ENCODE results near the gene RIPOR3. TPM values are rescaled to one million over a fixed set of nuclear protein-coding genes. Genes with fewer than 3 reads are reported as not detected.

RIPOR3 gene
- total and polyA plus RNA-seq, 4 donors, result 4.3 to 9.9 (median 7.7) TPM

- Histone ChIP-seq H3K27me3 (ENCODE audit: control insufficient read depth in 3 of 3, insufficient read depth in 3 of 3, low read length in 2 of 3) (no peaks in the 10 kb centered on the region), H3K27ac (ENCODE audit: low read depth in 1 of 2, low read length in 1 of 2) (no peak overlapping the region), H3K9me3 (ENCODE audit: control insufficient read depth in 4 of 4, insufficient read depth in 3 of 4, low read length in 3 of 4) (no peaks in the 10 kb centered on the region), H3K4me1 (ENCODE audit: control insufficient read depth in 5 of 5, insufficient read depth in 5 of 5, low read length in 5 of 5) (peaks cover 0 to 12% (median 2%) of the 10 kb centered on the region in 5 donors), H3K36me3 (ENCODE audit: control insufficient read depth in 4 of 4, insufficient read depth in 4 of 4, low read length in 4 of 4) (no peaks in the 10 kb centered on the region), H3K9ac (ENCODE audit: insufficient read depth in 1 of 2, low read length in 2 of 2) (no peak overlapping the region), H3K4me3 (no peak overlapping the region)
- WGBS, 2 donors, result 98 to 99% methylated on average over 4 of the region's 4 CpGs
- no peak for TF ChIP-seq CTCF (IDR thresholded peaks at IDR 0.05; ENCODE audit: control extremely low read depth, extremely low read depth)
- ATAC-seq (ENCODE audit: insufficient read depth, low FRiP score) (no peak), DNase-seq (no peak)
Measured at GRCh38 chr20:50719328-50719727, 28.0 kb upstream of the RIPOR3 start.

GRCh38 chr20:50717974-50718761, 26.8 kb upstream of the RIPOR3 start:
- Histone ChIP-seq H3K9me3 (ENCODE audit: control insufficient read depth in 4 of 4, insufficient read depth in 3 of 4, low read length in 3 of 4) (no peaks in the 10 kb centered on the region), H3K27ac (ENCODE audit: low read depth in 1 of 2, low read length in 1 of 2) (no peak overlapping the region), H3K4me3 (no peak overlapping the region), H3K9ac (ENCODE audit: insufficient read depth in 1 of 2, low read length in 2 of 2) (no peak overlapping the region), H3K27me3 (ENCODE audit: control insufficient read depth in 3 of 3, insufficient read depth in 3 of 3, low read length in 2 of 3) (no peaks in the 10 kb centered on the region), H3K4me1 (ENCODE audit: control insufficient read depth in 5 of 5, insufficient read depth in 5 of 5, low read length in 5 of 5) (peaks cover 0 to 5% (median 0%) of the 10 kb centered on the region in 5 donors), H3K36me3 (ENCODE audit: control insufficient read depth in 4 of 4, insufficient read depth in 4 of 4, low read length in 4 of 4) (no peaks in the 10 kb centered on the region)
- TF ChIP-seq CTCF (IDR thresholded peaks at IDR 0.05; ENCODE audit: control extremely low read depth, extremely low read depth), result no peak
- WGBS, 2 donors, result 71 to 80% methylated on average over 13 of the region's 13 CpGs
- no peak for ATAC-seq (ENCODE audit: insufficient read depth, low FRiP score)
- DNase-seq, result no peak

- H3K9me3 ChIP-seq (ENCODE audit: control insufficient read depth in 4 of 4, insufficient read depth in 3 of 4, low read length in 3 of 4), result no peaks in the 10 kb centered on the region
- H3K27ac ChIP-seq (ENCODE audit: low read depth in 1 of 2, low read length in 1 of 2), result no peak overlapping the region
- H3K4me1 ChIP-seq (ENCODE audit: control insufficient read depth in 5 of 5, insufficient read depth in 5 of 5, low read length in 5 of 5), result peaks cover 0 to 2% (median 0%) of the 10 kb centered on the region in 5 donors
- H3K27me3 ChIP-seq (ENCODE audit: control insufficient read depth in 3 of 3, insufficient read depth in 3 of 3, low read length in 2 of 3), result no peaks in the 10 kb centered on the region
- ATAC-seq (ENCODE audit: insufficient read depth, low FRiP score) (no peak), DNase-seq (no peak)
- H3K9ac ChIP-seq (ENCODE audit: insufficient read depth in 1 of 2, low read length in 2 of 2), result no peak overlapping the region
- WGBS, 2 donors, result 63 to 91% methylated on average over 2 of the region's 2 CpGs
- H3K4me3 ChIP-seq, result no peak overlapping the region
- no peaks in the 10 kb centered on the region for H3K36me3 ChIP-seq (ENCODE audit: control insufficient read depth in 4 of 4, insufficient read depth in 4 of 4, low read length in 4 of 4)
- TF ChIP-seq CTCF (IDR thresholded peaks at IDR 0.05; ENCODE audit: control extremely low read depth, extremely low read depth), result no peak
Measured at GRCh38 chr20:50717312-50717711, 26.0 kb upstream of the RIPOR3 start.

Measured in lung (tissue), 12 donors.